ENCODE measurements around the gene CCDC8. TPM values are rescaled to one million over a fixed set of nuclear protein-coding genes. Genes with fewer than 3 reads are reported as not detected.

CCDC8 gene
- total and polyA plus RNA-seq, 9 of the 15 experiments (the other 6 are each of a cell fraction or from before 2014, with no cell fraction given), result 0.68 to 30.8 (median 15.6) TPM

- TF ChIP-seq, protein P1, sequence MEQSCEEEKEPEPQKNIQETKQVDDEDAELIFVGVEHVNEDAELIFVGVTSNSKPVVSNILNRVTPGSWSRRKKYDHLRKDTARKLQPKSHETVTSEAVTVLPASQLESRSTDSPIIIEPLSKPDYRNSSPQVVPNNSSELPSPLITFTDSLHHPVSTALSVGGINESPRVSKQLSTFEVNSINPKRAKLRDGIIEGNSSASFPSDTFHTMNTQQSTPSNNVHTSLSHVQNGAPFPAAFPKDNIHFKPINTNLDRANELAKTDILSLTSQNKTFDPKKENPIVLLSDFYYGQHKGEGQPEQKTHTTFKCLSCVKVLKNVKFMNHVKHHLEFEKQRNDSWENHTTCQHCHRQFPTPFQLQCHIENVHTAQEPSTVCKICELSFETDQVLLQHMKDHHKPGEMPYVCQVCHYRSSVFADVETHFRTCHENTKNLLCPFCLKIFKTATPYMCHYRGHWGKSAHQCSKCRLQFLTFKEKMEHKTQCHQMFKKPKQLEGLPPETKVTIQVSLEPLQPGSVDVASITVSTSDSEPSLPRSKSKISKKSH (CRISPR knock-in tag; IDR thresholded peaks at IDR 0.05), result no peak
- TF ChIP-seq, protein P2, sequence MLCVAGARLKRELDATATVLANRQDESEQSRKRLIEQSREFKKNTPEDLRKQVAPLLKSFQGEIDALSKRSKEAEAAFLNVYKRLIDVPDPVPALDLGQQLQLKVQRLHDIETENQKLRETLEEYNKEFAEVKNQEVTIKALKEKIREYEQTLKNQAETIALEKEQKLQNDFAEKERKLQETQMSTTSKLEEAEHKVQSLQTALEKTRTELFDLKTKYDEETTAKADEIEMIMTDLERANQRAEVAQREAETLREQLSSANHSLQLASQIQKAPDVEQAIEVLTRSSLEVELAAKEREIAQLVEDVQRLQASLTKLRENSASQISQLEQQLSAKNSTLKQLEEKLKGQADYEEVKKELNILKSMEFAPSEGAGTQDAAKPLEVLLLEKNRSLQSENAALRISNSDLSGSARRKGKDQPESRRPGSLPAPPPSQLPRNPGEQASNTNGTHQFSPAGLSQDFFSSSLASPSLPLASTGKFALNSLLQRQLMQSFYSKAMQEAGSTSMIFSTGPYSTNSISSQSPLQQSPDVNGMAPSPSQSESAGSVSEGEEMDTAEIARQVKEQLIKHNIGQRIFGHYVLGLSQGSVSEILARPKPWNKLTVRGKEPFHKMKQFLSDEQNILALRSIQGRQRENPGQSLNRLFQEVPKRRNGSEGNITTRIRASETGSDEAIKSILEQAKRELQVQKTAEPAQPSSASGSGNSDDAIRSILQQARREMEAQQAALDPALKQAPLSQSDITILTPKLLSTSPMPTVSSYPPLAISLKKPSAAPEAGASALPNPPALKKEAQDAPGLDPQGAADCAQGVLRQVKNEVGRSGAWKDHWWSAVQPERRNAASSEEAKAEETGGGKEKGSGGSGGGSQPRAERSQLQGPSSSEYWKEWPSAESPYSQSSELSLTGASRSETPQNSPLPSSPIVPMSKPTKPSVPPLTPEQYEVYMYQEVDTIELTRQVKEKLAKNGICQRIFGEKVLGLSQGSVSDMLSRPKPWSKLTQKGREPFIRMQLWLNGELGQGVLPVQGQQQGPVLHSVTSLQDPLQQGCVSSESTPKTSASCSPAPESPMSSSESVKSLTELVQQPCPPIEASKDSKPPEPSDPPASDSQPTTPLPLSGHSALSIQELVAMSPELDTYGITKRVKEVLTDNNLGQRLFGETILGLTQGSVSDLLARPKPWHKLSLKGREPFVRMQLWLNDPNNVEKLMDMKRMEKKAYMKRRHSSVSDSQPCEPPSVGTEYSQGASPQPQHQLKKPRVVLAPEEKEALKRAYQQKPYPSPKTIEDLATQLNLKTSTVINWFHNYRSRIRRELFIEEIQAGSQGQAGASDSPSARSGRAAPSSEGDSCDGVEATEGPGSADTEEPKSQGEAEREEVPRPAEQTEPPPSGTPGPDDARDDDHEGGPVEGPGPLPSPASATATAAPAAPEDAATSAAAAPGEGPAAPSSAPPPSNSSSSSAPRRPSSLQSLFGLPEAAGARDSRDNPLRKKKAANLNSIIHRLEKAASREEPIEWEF (CRISPR knock-in tag; IDR thresholded peaks at IDR 0.05), result no peak
- TF ChIP-seq JUND (IDR thresholded peaks at IDR 0.05; ENCODE audit: borderline replicate concordance, low read depth, low read length), result peak; percentile 74
- TF ChIP-seq JUND (tag; IDR thresholded peaks at IDR 0.05; ENCODE audit: borderline replicate concordance, low read depth, low read length), result no peak; the same call in 2 of the 3 replicates
- no peak for TF ChIP-seq PURB (CRISPR knock-in tag; IDR thresholded peaks at IDR 0.05; ENCODE audit: low read depth)
- peak; percentile 60; the same call in 1 of the 2 replicates for TF ChIP-seq MYNN (IDR thresholded peaks at IDR 0.05)
- no peak for TF ChIP-seq MYNN (CRISPR knock-in tag; IDR thresholded peaks at IDR 0.05)
- TF ChIP-seq GABPB2 (CRISPR knock-in tag; conservative IDR thresholded peaks at IDR 0.05), result no peak
- TF ChIP-seq ARID2 (IDR thresholded peaks at IDR 0.05), result no peak
- TF ChIP-seq NCOA4 (IDR thresholded peaks at IDR 0.05; ENCODE audit: partially characterized antibody), result no peak
- TF ChIP-seq ELF2 (CRISPR knock-in tag; IDR thresholded peaks at IDR 0.05), result 0 out of 2 replicates have a peak, but pooled peaks have one; percentile 60
- no peak for TF ChIP-seq TCFL5 (CRISPR knock-in tag; conservative IDR thresholded peaks at IDR 0.05)
- no peak for TF ChIP-seq TOE1 (IDR thresholded peaks at IDR 0.05; ENCODE audit: borderline replicate concordance)
- TF ChIP-seq TOE1 (CRISPR knock-in tag; IDR thresholded peaks at IDR 0.05; ENCODE audit: borderline replicate concordance, low read depth), result no peak
- TF ChIP-seq PHB2 (IDR thresholded peaks at IDR 0.05; ENCODE audit: low read depth), result no peak
- no peak for TF ChIP-seq RFX7 (CRISPR knock-in tag; IDR thresholded peaks at IDR 0.05)
- no peak for TF ChIP-seq RFX1 (IDR thresholded peaks at IDR 0.05)
- peak; percentile 83; the same call in 1 of the 2 replicates for TF ChIP-seq ZBTB7A (IDR thresholded peaks at IDR 0.05; ENCODE audit: borderline replicate concordance, control insufficient read depth, low read depth, low read length)
- TF ChIP-seq RBBP5 (IDR thresholded peaks at IDR 0.05; ENCODE audit: borderline replicate concordance, insufficient read depth, low read length, poor library complexity, severe bottlenecking), result peak; percentile 56
- TF ChIP-seq ZSCAN32 (CRISPR knock-in tag; IDR thresholded peaks at IDR 0.05), result no peak
- TF ChIP-seq CBX1 (IDR thresholded peaks at IDR 0.05; ENCODE audit: low read depth), result no peak; the same call in 1 of the 2 replicates
- TF ChIP-seq GATAD2A (IDR thresholded peaks at IDR 0.05), result 0 out of 2 replicates have a peak, but pooled peaks have one; percentile 54
- no peak for TF ChIP-seq ILK (tag; IDR thresholded peaks at IDR 0.05; ENCODE audit: borderline replicate concordance, low read depth)
These were observed at the start of gene CCDC8 (continued) for GRCh38 chr19:46413262-46414031.
